CD4-positive, alpha-beta T cell treated with Interleukin-1 beta for 1 hour (primary cell): Measurements from ENCODE around the gene CEP162.
A peak's percentile ranks its signal among the peaks of the same experiment; 100 is the strongest.
"Not testable (repeated sequence)": the region's sequence is repeated elsewhere in the genome, so short reads cannot be mapped to it uniquely, and the experiment has no call there.

ENCODE experiments used
- DNase-seq, 2 donors: peaks; one replicate each; pipeline ENCODE4 v3.0.0-alpha.2; 2020 to 2022

CEP162 gene, protein sequence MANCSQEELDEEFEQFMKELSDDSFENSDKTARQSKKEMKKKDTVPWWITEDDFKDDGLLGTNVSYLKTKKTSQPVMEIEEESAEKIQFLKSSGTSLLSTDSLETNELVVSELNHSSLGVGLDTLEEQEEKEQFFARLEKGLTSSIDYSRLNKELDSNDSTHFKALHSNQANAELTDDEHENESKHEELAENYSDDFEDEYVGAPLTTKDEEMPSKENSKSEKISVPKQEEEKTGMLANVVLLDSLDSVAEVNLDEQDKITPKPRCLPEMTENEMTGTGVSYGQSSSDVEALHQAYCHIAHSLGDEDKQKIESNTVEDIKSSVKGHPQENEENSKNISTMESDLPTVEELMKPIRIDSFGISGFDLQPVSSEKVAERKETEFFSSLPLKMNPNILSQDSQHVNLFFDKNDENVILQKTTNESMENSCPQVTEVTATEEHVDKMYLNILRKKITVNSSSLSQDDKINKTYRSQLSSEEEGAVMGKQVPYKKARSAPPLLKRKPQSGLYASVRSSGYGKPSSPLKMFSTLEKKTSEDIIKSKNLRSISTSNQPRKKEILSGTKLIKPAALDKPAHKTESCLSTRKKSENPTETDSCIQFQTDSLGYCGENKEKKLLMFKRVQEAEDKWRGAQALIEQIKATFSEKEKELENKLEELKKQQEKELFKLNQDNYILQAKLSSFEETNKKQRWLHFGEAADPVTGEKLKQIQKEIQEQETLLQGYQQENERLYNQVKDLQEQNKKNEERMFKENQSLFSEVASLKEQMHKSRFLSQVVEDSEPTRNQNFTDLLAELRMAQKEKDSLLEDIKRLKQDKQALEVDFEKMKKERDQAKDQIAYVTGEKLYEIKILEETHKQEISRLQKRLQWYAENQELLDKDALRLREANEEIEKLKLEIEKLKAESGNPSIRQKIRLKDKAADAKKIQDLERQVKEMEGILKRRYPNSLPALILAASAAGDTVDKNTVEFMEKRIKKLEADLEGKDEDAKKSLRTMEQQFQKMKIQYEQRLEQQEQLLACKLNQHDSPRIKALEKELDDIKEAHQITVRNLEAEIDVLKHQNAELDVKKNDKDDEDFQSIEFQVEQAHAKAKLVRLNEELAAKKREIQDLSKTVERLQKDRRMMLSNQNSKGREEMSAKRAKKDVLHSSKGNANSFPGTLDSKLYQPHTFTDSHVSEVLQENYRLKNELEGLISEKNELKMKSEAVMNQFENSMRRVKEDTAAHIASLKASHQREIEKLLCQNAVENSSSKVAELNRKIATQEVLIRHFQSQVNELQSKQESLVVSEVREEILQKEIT (N-terminal part only)

GRCh38 chr6:84227434-84228197 is at the start of gene CEP162:
Gene CEP162 (minus strand): TSS chr6:84227643. CDS start chr6:84226393, 1,250 bp downstream.
- DNase-seq, result peak; percentile 87

DNA sequence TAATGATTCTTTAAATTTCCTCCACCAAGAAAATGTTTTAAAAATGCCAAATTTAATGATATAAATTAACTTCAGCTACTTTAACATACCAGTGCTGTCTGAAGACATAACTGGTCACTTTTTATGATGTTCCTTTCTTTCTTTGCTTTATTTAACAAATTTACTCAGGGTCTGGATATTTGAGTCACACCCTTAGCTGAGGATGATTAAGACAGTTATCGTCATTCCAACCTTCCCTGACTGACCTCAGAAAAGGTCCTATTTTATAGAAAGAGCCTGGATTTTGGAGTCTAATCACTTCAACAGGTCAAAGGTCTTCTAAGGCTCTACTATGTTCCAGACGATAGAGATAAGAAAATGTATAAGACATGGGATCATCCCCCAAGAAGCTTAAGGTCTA is 47.4 kb upstream of the CEP162 start:
- no peak for DNase-seq

DNA sequence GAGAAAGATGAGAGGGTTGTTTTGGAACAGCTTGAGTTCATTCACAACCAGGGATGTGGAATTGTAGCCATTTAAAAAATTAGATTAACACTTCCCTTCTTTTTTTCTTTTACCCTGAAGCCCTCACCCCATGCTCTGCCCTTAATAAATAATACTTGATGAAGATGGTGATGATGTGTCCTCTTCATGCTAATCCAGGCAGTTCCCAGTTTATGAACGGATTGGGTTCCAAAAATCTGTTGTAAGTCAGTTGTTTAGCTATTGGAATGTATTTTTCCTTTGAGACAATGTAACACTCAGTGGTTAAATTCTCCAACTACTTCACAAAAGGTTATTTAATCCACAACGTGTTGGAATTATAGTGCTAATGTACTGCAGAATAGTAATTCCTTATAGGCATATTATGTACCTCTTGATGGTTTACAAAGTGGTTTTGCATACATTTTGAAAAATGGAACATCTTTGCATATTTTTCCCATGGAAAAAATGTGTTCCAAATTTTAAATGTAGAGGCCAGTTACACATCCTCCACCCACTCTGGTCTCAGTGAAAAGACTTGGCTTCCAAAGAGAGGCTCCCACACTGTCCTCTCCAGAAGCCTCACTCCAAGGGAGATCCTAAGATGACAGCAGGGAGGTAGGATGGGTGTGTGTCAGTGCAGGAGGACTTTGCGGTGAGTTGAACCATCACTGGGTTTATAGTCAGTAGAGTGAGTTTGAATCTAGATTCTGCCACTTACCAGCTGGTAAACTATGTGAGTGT is 45.8 kb upstream of the CEP162 start:
- no peak for DNase-seq

GRCh38 chr6:84272298-84272697 is 44.9 kb upstream of the CEP162 start:
- DNase-seq, result no peak

GRCh38 chr6:84271061-84271716 is 43.7 kb upstream of the CEP162 start:
- no peak for DNase-seq

- no peak for DNase-seq
These were observed 42.7 kb upstream of the CEP162 start for GRCh38 chr6:84269947-84270733.

DNA sequence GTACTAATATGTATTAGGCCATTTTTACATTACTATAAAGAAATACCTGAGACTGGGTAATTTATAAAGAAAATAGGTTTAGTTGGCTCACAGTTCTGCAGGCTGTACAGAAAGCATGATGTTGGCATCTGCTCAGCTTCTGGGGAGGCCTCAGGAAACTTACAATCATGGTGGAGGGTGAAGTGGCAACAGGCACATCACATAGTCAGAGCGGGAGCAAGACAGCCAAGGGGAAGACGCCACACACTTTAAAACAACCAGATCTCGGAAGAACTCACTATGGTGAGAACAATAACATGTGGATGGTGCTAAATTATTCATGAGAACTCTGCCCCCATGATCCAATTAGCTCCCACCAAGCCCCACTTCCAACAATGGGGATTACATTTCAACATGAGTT is 41.3 kb upstream of the CEP162 start:
- DNase-seq, result no peak

- no peak for DNase-seq
These were observed 36.1 kb upstream of the CEP162 start for GRCh38 chr6:84263557-84263956.

DNA sequence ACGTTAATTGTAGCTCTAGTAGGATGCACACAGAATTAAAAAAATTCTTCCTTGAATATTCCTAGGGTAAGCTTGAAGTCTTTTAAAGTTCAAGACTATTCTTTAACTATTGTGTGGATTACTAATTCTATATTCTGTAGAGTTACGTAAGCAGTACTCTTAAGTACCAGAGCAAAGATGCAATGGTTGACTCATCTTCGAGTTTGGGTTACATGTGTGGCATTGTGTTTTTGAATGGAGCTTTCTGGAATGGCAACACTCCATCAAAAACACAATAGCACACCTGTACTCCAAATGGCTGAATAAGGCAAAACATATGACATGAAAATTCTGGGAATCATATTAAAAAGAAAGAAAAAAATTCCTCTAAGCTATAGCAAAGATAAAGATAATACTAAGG is 33.5 kb upstream of the CEP162 start:
- no peak for DNase-seq

GRCh38 chr6:84260196-84260595 is 32.8 kb upstream of the CEP162 start:
- DNase-seq, result no peak

- DNase-seq, result no peak
These were observed 31.4 kb upstream of the CEP162 start for GRCh38 chr6:84258866-84259265.

DNA sequence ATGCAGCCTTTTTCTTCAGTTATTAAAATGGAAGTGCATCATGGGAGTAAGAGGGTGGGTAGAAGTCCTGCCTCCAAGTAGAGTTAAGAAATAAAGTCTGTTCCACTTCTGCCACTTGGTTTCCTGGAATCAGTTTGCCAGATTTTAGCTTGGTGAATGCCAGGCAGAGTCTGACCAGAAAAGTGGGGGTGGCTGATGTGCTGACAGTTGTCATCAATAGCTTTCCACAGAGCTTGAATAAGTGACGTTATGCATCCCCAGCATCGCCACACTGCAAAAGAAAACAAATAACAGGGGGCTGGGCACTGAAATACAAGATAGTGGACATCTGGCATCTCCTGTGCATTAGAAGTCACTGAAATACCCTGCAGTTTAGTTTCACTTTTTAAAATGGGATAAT is 30.8 kb upstream of the CEP162 start:
- no peak for DNase-seq

DNA sequence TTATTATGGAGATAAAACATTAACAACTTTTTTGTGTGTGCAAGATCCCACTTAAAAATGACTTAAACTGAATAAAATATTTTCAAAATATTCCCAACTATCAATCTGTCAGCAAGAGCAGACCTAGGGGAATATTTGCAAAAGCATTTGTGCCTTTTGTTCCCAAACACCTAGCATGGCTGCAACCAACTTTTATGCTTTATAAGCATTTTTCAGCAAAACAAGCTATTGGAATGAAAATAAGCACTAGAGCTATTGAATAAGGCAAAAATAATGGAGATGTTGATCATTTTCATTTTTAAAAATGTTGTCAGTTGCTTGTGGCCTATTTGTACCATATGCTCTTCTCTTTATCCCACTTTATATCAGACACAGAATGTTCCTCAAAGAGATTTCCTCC is 28.2 kb upstream of the CEP162 start:
- DNase-seq, result no peak

DNA sequence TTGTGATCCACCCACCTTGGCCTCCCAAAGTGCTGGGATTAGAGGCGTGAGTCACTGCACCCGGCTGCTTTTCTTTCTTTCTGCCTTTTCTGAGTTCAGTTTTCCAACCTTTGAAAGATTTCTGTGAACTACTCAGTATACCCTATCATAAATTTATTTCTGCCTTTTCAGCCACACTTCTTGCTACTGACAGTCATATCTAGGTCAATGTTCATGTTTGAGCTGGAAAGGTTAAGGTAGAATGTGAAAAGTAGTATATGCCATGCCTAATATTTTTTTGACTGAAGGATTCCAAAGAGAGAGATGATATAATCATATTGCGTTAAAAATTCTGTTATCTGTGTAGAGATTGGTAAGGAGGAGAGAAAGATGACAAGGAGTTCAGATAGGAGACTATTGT is 25.9 kb upstream of the CEP162 start:
- no peak for DNase-seq

- no peak for DNase-seq
These were observed 24.6 kb upstream of the CEP162 start for GRCh38 chr6:84251891-84252539.

DNA sequence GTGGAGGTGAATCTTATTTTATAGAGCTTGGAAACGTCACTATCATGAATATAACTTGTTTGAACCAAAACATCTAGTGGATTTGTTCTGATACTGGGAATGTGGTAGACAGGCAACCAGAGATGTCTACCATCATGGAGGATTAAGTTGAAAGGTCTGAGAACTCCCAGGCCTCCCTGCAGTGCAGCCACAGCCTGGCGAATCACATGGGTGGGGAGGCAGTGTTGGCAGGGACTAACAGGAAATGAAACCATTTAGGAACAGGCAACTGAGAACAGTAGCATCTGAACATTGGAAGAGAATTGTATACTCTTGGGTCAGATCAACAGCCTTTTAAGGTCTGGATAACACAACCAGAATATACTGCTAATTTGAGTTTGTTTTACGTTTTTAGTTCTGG is 22.3 kb upstream of the CEP162 start:
- no peak for DNase-seq

GRCh38 chr6:84244416-84245081 is 17.1 kb upstream of the CEP162 start:
- DNase-seq, result not testable (repeated sequence)

DNA sequence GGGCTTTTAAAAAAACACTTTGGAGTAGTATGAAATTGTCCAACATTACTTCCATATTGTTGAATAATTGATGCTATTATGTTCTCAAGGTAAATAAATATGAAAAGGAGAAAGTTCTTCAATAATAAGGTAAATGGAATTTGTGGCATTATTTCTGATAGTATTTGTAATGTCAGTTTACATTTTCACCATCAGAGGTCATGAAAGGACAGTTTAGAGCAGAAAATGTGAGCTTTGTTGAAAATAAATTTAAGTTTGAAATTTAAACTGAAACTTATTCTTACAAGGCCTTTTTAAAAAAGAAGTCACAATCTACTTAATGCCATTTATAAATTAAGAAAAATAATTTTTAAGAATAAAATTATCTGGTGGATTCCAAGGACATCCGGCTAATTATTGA is 15.8 kb upstream of the CEP162 start:
- no peak for DNase-seq

GRCh38 chr6:84242265-84242664 is 14.8 kb upstream of the CEP162 start:
- DNase-seq, result no peak
